KOPT-K1 (cell line): ENCODE results near the gene WDR93.

Experiments used
- H3K27ac ChIP-seq: fragments of 200-600 bp; sonication (generic); 2 replicates; pipeline ENCODE4 v1.5.1; 2016; ENCODE audit warnings: antibody characterized with exemption, mild to moderate bottlenecking, low read depth, low read length; ENCODE audit not compliant: poor library complexity, severe bottlenecking
- H3K36me3 ChIP-seq: fragments of 200-600 bp; sonication (generic); 2 replicates; pipeline ENCODE4 v1.5.1; 2017; ENCODE audit warnings: antibody characterized with exemption, mild to moderate bottlenecking, low read length, moderate library complexity; ENCODE audit not compliant: insufficient read depth
- H3K9me3 ChIP-seq: fragments of 200-600 bp; sonication (generic); 2 replicates; pipeline ENCODE4 v1.5.1; 2017; ENCODE audit warnings: antibody characterized with exemption, low read length, mild to moderate bottlenecking; ENCODE audit not compliant: insufficient read depth, poor library complexity, severe bottlenecking

The WDR93 gene

DNA sequence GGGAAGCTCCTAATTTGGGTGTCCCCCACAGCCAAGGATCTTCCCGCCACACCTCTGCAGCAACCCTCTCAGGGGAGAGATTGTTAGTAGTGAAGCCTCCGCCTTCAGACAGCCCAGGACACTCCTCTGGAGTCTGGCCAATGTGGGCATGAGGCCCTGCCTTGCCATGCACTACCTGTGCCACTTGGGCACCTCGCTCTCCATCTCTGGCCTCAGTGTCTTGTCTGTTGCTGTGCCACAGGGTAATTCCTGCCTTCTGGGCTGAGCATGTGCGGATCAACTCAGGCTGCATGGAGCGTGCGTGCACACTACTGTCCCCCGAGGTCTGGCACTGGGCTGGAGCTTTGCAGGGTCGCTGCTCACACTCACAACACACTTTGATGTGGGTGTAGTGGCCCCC lies 68.4 kb downstream of the WDR93 start:
- Histone ChIP-seq H3K9me3 (no peaks in the 10 kb centered on the region), H3K36me3 (no peaks in the 10 kb centered on the region), H3K27ac (no peak overlapping the region)

DNA sequence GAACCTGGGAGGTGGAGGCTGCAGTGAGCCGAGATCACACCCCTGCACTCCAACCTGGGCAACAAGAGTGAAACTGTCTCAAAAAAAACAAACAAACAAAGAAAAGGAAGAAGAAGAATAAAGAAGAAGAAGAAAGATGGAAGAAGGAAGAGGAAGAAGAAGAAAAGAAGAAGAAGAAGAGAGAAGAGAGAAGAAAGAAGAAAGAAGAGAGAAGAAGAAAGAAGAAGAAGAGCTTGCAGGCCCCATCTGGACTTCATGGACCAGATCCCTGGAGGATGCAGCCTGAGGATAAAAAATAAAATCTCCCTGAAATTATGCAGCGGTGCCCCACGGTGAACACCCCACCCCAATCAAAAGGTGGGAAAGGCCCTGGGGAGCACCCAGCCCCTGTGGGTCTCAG lies 69.2 kb downstream of the WDR93 start:
- Histone ChIP-seq H3K36me3 (no peaks in the 10 kb centered on the region), H3K9me3 (no peaks in the 10 kb centered on the region), H3K27ac (no peak overlapping the region)

DNA sequence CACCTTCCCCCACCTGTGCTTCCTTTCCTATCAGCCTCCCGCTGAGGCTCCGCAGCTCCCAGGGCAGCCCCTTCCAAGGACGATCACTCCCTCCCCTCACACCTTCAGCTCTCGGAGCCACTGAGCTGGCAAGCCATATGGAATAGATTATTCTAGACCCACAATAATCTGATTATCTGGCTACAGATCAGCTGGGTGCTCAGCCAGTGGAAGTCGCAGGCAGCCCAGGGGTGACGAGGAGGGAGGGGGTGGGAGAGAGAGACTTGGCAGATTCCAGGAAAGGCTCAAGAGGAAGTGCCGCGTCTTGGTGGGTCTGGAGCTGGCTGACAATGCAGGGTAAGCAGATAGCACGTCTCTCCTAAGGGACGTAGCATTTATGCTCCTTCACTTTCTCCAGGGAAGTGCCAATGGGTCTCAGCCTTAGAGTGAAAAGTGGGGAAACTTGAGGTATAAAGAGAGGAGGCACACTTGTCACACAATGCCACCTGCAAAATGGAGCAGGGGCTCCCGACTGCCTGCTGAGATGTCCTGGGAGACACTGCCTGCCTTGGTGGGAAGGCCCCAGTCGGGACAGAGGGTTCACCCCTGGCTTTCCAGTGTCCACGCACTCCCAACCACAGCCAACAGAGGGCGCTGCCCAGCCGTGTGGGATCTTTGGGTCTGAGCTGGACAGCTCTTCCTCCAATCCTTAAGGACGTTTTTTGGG lies 69.8 kb downstream of the WDR93 start:
- Histone ChIP-seq H3K36me3 (no peaks in the 10 kb centered on the region), H3K9me3 (no peaks in the 10 kb centered on the region), H3K27ac (no peak overlapping the region)

DNA sequence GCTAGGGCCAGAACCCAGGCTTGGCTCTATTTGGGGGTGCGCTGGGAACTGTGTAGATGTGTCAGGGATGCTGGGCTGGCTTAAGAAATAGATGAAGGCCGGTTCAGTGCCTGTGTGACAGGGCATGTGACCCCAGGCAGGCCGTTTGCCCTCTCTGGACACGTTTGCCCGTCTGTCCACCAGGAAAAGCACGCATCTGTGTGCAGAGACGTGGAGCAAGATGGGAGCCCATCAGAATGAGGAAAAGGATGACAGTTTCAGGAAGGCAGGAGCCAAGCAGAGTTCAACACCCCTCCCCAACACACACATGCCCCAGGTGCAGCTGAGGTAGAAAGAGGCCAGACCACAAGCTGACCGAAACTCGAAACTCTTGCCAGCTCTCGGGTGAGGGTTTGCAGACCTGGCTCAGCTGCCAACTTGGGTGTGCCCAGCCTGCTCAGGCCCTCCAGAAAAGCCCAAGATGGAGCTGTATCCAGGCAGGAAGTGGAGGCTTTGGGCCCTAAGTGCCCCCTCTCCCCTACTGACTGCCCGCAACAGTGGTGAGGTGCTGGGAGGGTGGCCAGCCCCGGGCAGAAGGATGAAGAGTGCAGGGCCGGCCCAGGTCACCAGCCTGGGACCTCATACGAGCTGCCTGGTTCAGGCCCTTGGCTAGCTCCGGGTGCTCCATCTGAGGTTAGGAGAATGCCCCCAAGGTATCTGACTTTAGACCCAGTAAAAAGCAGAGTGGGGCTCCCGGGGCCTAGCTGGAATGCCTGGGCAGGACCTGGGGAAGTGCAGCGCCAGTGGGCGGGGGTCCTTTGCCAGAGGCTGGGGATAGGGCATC lies 70.6 kb downstream of the WDR93 start:
- Histone ChIP-seq H3K27ac (no peak overlapping the region), H3K36me3 (no peaks in the 10 kb centered on the region), H3K9me3 (no peaks in the 10 kb centered on the region)

DNA sequence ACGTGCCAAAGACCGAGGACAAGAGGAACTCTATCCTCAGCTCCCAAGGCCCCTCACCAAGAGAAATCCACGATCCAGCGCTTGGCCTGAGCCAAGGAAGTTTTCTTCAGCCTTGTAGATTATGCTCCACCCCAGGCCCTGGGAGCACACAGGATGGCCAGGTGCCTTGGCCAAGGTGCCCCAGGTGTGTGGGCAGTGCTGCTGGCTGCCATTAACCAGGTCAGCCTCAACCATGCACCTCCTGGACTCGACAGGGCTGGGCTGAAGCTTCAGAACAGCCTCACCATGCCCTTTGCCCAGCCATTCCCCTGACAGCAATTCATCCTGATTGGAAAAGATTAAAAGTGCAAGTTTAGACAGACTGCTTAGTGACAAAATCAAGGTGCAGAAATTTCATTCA lies 71.3 kb downstream of the WDR93 start:
- H3K36me3 ChIP-seq, result no peaks in the 10 kb centered on the region
- H3K27ac ChIP-seq, result no peak overlapping the region
- H3K9me3 ChIP-seq, result no peaks in the 10 kb centered on the region

DNA sequence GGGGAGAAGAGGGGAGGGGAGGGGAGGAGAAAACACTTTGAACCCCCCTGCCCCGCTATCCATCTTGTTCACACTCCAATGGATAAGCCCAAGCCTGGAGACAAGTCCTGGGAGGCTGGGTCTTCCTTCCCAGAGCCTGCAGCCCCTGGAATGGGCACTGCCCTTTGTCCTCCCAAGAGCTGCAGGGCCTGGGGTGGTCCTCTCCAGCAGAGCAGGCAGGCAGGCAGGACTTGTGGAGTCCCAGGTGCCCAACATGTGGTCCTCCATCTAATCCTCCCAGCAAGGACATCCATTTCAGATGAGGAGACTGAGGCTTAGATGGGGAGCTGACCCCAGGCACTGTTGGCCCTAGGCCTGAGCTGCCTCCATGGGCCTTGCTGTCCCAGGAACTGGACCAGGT lies 75.1 kb downstream of the WDR93 start:
- Histone ChIP-seq H3K27ac (no peak overlapping the region), H3K9me3 (no peaks in the 10 kb centered on the region), H3K36me3 (no peaks in the 10 kb centered on the region)

DNA sequence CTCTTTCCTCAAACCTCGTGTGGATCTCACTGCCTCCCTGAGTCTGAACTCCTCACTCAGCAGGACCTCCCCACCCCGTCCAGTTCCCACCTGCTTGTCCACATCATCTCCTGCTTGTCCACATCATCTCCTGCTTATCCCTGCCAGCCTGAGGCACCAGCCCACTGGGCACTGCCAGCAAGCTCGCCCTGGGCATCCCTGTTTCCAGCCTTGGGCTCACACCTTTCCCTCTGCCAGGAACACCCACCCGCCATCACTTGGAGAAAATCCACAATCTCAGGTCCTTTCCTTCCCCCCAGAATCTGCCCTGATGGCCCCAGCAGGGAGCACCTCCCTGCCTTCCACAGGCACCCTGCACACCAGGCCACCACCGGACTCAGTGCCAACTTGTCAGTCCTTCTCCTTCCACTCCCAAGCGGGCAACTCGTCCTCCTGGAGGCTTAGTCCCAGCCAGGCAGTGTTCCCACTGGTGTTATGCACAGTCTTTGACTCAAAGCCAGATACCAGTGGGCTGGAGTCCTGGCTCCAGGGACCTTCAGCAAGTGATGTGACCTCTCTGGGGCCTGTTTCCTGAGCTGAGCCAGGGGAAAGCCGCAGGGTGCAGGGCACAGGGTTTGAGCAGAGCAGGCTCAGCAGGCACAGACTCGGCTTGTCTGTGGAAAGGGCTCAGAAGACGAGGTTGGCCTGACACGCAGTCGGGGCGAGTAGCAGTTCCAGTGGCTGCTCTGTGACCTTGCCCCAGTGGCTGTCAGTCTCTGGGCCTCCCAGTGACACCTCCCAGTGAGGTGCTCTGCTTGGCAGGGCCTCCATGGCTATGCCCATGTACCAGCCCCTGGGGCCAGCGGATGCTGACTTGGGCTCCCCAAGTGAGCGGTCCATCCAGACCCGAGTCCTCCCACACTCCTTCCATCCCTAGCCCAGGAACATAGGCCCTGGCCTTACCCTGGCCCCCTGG lies 76.0 kb downstream of the WDR93 start:
- Histone ChIP-seq H3K36me3 (no peaks in the 10 kb centered on the region), H3K9me3 (no peaks in the 10 kb centered on the region), H3K27ac (no peak overlapping the region)

DNA sequence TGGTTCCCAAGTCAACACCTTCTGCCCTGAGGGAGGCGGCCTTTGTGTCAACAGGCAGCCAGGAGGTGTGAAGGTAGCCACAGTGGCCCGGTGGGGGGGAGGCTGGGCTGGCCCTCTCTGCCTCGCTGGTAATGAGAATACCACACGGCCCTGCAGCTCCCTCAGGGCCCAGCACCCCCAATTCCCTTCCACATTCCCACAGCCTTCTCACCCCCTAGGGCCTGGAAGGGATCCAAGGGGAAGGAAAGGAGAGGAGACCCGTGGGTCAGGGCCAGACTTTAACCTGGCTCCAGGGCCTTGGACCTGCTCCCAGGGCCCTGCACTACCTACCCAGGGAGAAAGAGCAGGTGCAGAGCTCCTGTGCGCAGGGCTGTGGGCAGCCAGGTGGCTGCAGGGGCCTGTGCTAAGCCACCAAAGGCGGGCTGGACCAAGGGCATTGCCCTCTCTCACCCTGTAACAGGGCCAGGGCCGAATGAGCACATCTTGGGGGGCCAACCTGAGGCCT lies 76.9 kb downstream of the WDR93 start:
- no peaks in the 10 kb centered on the region for H3K9me3 ChIP-seq
- H3K27ac ChIP-seq, result no peak overlapping the region
- H3K36me3 ChIP-seq, result no peaks in the 10 kb centered on the region

DNA sequence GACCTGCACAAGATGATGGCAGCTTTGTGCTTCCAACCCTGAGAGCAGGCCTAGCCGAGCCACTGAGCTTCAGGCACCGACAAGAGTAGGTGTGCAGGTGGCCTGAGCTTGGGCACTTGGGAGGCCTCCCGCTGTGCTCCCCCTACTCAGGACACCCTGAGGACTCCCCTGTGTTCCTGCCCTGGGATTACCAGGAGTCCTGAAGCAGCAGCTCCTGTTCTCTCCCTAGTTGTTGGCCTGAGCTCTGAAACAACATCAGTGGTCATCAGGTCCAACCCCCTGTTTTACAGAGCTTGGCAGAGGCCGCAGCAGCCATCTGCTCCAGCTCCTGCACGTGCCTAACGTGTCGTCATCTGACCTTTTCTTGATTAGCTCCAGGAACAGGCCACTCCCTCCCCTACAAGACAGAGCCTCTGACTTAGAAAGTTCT lies 77.5 kb downstream of the WDR93 start:
- Histone ChIP-seq H3K9me3 (no peaks in the 10 kb centered on the region), H3K36me3 (no peaks in the 10 kb centered on the region), H3K27ac (no peak overlapping the region)

DNA sequence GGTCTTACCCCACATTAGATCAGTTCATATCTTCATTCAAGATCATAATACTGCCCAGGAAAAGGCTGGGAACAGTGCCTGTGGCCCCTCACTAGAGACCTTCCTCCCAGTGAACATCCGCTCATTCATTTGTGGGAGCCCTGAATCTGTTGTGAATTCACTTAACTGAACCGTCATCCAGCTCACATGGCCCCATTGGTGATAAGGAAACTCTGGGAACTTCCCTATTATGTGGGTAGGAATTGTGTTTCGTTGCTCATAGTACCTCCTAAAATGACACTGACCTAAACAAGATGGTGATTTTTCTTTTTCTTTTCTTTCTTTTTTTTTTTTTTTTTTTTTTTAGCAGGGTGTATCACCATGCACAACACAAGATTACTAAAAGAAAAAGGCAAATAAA lies 78.8 kb downstream of the WDR93 start:
- Histone ChIP-seq H3K27ac (no peak overlapping the region), H3K36me3 (no peaks in the 10 kb centered on the region), H3K9me3 (no peaks in the 10 kb centered on the region)

DNA sequence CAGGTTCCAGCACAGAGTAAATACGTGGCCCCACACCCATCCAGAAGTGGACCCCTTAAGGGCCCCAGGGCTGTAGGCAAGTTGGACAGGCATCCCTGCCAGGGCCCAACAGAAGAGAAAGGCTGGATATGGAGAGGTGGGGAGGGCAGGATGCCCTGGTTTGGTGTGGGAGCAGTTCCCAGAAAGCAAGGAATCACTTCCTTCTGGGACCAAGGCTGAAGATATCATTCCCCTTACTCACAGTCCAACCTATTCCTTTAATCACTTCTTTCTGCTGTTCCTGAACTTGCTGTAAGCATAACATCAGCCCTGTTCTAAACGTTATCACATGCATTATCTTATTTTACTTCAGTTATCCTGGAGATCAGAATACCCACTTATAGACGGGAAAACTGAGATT lies 79.4 kb downstream of the WDR93 start:
- Histone ChIP-seq H3K36me3 (no peaks in the 10 kb centered on the region), H3K9me3 (no peaks in the 10 kb centered on the region), H3K27ac (no peak overlapping the region)

DNA sequence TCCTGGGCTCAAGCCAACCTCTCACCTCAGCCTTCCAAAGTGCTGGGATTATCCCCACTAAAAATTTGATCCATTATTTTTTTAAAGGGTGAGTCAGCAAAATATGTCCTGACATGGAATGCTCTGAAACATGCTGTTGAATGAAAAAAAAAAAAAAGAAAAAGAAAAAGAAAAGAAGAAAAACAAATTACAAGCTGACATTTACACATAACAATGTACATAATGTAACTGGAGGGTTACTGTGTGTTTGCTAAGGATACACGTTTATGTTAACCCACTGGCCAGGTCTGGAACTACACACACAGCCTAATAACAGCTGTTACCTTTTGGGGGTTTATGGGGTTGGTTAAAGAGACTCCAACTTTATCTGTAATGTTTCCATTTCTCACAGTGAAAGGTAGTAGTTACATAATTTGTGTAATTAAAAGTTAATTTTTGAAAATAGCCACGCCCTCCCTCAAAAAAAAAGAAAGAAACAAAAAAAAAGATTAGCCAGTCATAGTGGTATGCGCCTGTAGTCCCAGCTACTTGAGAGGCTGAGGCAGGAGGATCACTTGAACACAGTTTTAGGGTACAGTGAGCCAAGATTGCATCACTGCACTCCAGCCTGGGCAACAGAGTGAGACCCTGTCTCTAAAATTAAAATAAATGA lies 82.4 kb downstream of the WDR93 start:
- no peak overlapping the region for H3K27ac ChIP-seq
- no peaks in the 10 kb centered on the region for H3K36me3 ChIP-seq
- H3K9me3 ChIP-seq, result no peaks in the 10 kb centered on the region

DNA sequence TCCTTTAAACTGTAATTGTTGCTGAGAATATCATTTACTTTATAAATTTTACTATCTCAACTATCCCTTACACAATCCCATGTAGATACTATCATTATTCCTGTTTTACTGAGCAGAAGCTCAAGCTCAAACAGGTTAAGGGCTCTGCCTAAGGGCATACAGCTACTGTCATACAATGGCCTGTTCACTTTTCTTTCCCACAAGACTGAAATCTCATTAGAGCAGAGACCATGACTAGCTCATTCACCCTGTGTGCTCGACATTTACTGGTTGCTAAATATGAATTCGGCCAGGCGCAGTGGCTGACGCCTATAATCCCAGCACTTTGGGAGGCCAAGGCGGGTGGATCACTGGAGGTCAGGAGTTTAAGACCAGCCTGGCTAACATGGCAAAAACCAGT lies 83.9 kb downstream of the WDR93 start:
- Histone ChIP-seq H3K9me3 (no peaks in the 10 kb centered on the region), H3K27ac (no peak overlapping the region), H3K36me3 (no peaks in the 10 kb centered on the region)

DNA sequence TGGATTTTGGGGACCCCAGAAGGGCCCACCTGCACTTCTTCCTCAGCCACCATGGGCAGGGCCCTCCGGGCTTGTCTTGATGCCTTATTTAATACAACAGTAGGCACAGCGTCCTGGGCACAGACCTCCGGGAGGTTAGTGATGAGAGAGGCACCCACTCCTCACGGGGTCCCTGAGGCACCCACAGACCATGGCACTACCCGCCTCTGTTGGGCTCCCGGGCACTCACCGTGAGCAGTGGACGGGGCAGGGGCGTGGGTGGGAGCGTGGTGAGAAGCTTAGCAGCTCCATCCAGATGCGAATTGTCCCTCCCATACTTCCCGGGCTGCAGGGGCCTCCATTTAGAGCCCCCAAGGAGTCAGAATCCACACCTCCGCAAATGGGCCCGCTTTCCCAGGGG lies 85.2 kb downstream of the WDR93 start:
- Histone ChIP-seq H3K9me3 (no peaks in the 10 kb centered on the region), H3K36me3 (no peaks in the 10 kb centered on the region), H3K27ac (no peak overlapping the region)
